ENCODE measurements around the gene TSPAN9. TPM values are rescaled to one million over a fixed set of nuclear protein-coding genes. Genes with fewer than 3 reads are reported as not detected.
A peak's percentile ranks its signal among the peaks of the same experiment; 100 is the strongest.

The TSPAN9 gene
- total RNA-seq, 1 donor from 2014 or later: 114 TPM

GRCh38 chr12:3091382-3092241, 14.4 kb downstream of the TSPAN9 start:
- DNase-seq (ENCODE audit: extremely low spot score, unreplicated experiment): no peak
- no peak overlapping the region for H3K4me3 Mint-ChIP-seq (ENCODE audit: unreplicated experiment)
- H3K27ac Mint-ChIP-seq (ENCODE audit: unreplicated experiment): no peak overlapping the region
- no peaks in the 10 kb centered on the region for H3K27me3 Mint-ChIP-seq (ENCODE audit: unreplicated experiment)
- TF ChIP-seq, protein P1, sequence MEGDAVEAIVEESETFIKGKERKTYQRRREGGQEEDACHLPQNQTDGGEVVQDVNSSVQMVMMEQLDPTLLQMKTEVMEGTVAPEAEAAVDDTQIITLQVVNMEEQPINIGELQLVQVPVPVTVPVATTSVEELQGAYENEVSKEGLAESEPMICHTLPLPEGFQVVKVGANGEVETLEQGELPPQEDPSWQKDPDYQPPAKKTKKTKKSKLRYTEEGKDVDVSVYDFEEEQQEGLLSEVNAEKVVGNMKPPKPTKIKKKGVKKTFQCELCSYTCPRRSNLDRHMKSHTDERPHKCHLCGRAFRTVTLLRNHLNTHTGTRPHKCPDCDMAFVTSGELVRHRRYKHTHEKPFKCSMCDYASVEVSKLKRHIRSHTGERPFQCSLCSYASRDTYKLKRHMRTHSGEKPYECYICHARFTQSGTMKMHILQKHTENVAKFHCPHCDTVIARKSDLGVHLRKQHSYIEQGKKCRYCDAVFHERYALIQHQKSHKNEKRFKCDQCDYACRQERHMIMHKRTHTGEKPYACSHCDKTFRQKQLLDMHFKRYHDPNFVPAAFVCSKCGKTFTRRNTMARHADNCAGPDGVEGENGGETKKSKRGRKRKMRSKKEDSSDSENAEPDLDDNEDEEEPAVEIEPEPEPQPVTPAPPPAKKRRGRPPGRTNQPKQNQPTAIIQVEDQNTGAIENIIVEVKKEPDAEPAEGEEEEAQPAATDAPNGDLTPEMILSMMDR (IDR thresholded peaks at IDR 0.05): no peak
- H3K9me3 Mint-ChIP-seq (ENCODE audit: unreplicated experiment): no peaks in the 10 kb centered on the region
- peaks cover 9% of the 10 kb centered on the region for H3K4me1 Mint-ChIP-seq (ENCODE audit: unreplicated experiment)
- peaks cover 17% of the 10 kb centered on the region for H3K36me3 Mint-ChIP-seq (ENCODE audit: unreplicated experiment)

- TF ChIP-seq, protein P1 (IDR thresholded peaks at IDR 0.05): no peak
- H3K9me3 Mint-ChIP-seq (ENCODE audit: unreplicated experiment): no peaks in the 10 kb centered on the region
- H3K4me1 Mint-ChIP-seq (ENCODE audit: unreplicated experiment): peaks cover 18% of the 10 kb centered on the region
Observed at GRCh38 chr12:3092764-3093163, 15.6 kb downstream of the TSPAN9 start.

GRCh38 chr12:3097186-3097804, 20.1 kb downstream of the TSPAN9 start:
- peaks cover 33% of the 10 kb centered on the region for H3K36me3 Mint-ChIP-seq (ENCODE audit: unreplicated experiment)
- H3K9me3 Mint-ChIP-seq (ENCODE audit: unreplicated experiment): peaks cover 8% of the 10 kb centered on the region
- TF ChIP-seq, protein P1 (IDR thresholded peaks at IDR 0.05): no peak
- no peak for DNase-seq (ENCODE audit: extremely low spot score, unreplicated experiment)
- H3K4me3 Mint-ChIP-seq (ENCODE audit: unreplicated experiment): no peak overlapping the region
- no peaks in the 10 kb centered on the region for H3K27me3 Mint-ChIP-seq (ENCODE audit: unreplicated experiment)
- H3K4me1 Mint-ChIP-seq (ENCODE audit: unreplicated experiment): peaks cover 43% of the 10 kb centered on the region
- peak overlapping the region; percentile 68 for H3K27ac Mint-ChIP-seq (ENCODE audit: unreplicated experiment)

More at GRCh38 chr12:3092764-3093163, 15.6 kb downstream of the TSPAN9 start:
- Mint-ChIP-seq H3K27me3 (ENCODE audit: unreplicated experiment) (no peaks in the 10 kb centered on the region), H3K4me3 (ENCODE audit: unreplicated experiment) (no peak overlapping the region), H3K36me3 (ENCODE audit: unreplicated experiment) (peaks cover 15% of the 10 kb centered on the region), H3K27ac (ENCODE audit: unreplicated experiment) (no peak overlapping the region)
- DNase-seq (ENCODE audit: extremely low spot score, unreplicated experiment): no peak

- Mint-ChIP-seq H3K27me3 (ENCODE audit: unreplicated experiment) (no peaks in the 10 kb centered on the region), H3K4me3 (ENCODE audit: unreplicated experiment) (no peak overlapping the region), H3K4me1 (ENCODE audit: unreplicated experiment) (peaks cover 47% of the 10 kb centered on the region)
Observed at GRCh38 chr12:3097836-3098235, 20.7 kb downstream of the TSPAN9 start.

More at GRCh38 chr12:3097836-3098235, 20.7 kb downstream of the TSPAN9 start:
- Mint-ChIP-seq H3K36me3 (ENCODE audit: unreplicated experiment) (peaks cover 29% of the 10 kb centered on the region), H3K9me3 (ENCODE audit: unreplicated experiment) (peaks cover 8% of the 10 kb centered on the region), H3K27ac (ENCODE audit: unreplicated experiment) (peak overlapping the region; percentile 0)
- no peak for DNase-seq (ENCODE audit: extremely low spot score, unreplicated experiment)
- TF ChIP-seq, protein P1 (IDR thresholded peaks at IDR 0.05): no peak
